Mononuclear cell (primary cell): ENCODE measurements around the gene MRGPRF. TPM values are rescaled to one million over a fixed set of nuclear protein-coding genes. Genes with fewer than 3 reads are reported as not detected.

Experiments
- H3K27me3 ChIP-seq: 2 replicates; pipeline ENCODE4 v1.6.0; 2011; ENCODE audit warnings: low read length, control low read depth; ENCODE audit not compliant: insufficient read depth
- H3K4me1 ChIP-seq: 2 replicates; pipeline ENCODE4 v1.5.1; 2011; ENCODE audit warnings: mild to moderate bottlenecking, low read length, control low read depth; ENCODE audit not compliant: insufficient read depth
- H3K4me3 ChIP-seq: 2 replicates; pipeline ENCODE4 v1.5.1; 2011; ENCODE audit warnings: mild to moderate bottlenecking, low read length, moderate library complexity
- H3K9me3 ChIP-seq: 2 replicates; pipeline ENCODE4 v1.5.1; 2011; ENCODE audit warnings: low read depth, mild to moderate bottlenecking, control low read depth, low read length
- total RNA-seq: library from RNA; depleted of rRNA; stranded (reverse); fragments of >200 nt; gene quantifications from one replicate; pipeline ENCODE4 v1.2.3, GENCODE V29; 2012

Gene MRGPRF
- total RNA-seq, 1 donor, result under 0.01 TPM

- Histone ChIP-seq H3K4me1 (peaks cover 39% of the 10 kb centered on the region), H3K27me3 (no peaks in the 10 kb centered on the region), H3K9me3 (no peaks in the 10 kb centered on the region), H3K4me3 (no peak overlapping the region)
Observed at GRCh38 chr11:69039501-69039900, 26.5 kb upstream of the MRGPRF start.

GRCh38 chr11:69037544-69037943, 24.5 kb upstream of the MRGPRF start:
- Histone ChIP-seq H3K9me3 (no peaks in the 10 kb centered on the region), H3K4me3 (no peak overlapping the region), H3K4me1 (peaks cover 33% of the 10 kb centered on the region), H3K27me3 (no peaks in the 10 kb centered on the region)

GRCh38 chr11:69037074-69037473, 24.0 kb upstream of the MRGPRF start:
- Histone ChIP-seq H3K27me3 (no peaks in the 10 kb centered on the region), H3K4me3 (no peak overlapping the region), H3K9me3 (no peaks in the 10 kb centered on the region), H3K4me1 (peaks cover 33% of the 10 kb centered on the region)

DNA sequence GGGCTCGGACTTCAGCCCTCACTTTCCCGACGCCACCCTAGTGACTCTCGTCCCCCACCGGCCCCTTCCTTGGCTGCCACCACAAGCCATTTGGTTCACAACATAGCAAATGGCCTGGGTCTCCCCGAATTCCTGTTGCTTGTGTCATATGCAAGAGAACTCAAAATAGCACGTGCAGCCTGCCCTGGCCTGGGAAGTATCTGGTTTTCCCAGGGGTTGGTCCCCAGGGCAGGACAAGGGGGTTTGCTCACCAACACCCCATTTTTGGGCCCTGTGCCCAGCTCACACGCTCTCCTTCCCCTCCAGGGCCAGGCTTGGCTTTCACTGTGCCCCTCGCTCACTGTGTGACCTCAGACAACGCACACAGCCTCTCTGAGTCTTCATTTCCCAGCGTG, 22.9 kb upstream of the MRGPRF start:
- no peak overlapping the region for H3K4me3 ChIP-seq
- no peaks in the 10 kb centered on the region for H3K27me3 ChIP-seq
- H3K9me3 ChIP-seq, result no peaks in the 10 kb centered on the region
- H3K4me1 ChIP-seq, result peaks cover 40% of the 10 kb centered on the region

DNA sequence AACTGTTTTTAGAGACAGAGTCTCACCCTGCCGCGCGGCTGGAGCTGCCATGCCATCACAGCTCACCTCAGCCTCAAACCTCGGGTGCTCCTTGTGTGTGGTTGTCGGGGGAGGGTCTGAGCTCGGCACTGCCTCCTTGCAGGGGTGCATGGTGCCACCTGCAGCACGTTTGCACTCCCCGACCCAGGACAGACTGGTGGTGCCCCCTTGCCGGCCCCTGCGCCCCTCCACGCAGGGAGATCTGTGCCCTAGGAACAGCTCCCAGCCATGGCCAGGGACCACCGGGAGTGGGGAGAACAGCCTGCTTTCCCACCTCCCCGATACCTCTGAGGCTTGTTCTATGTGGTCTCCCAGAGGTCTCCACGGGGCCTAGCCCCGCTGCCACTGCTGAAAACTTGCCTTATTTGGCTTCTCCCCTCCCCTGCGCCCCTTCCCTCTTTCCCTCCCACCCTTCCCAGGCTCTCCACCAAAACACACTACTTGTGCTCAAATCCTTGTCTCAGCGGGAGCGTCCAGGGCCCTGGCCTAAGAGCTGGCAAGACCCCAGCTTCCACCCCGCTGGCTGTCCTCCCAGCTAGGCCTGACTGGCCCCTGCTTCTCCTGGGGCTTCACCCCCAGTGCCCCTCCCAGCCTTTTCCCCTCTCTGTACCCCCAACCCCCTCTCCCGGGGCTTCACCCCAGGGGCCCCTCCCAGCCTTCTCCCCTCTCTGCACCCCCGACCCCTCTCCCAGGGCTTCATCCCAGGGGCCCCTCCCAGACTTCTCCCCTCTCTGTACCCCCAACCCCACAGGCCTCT, 22.3 kb upstream of the MRGPRF start:
- no peak overlapping the region for H3K4me3 ChIP-seq
- peaks cover 40% of the 10 kb centered on the region for H3K4me1 ChIP-seq
- no peaks in the 10 kb centered on the region for H3K9me3 ChIP-seq
- no peaks in the 10 kb centered on the region for H3K27me3 ChIP-seq

- H3K27me3 ChIP-seq, result no peaks in the 10 kb centered on the region
- peaks cover 39% of the 10 kb centered on the region for H3K4me1 ChIP-seq
- H3K9me3 ChIP-seq, result no peaks in the 10 kb centered on the region
- no peak overlapping the region for H3K4me3 ChIP-seq
Observed at GRCh38 chr11:69034123-69034867, 21.2 kb upstream of the MRGPRF start.

GRCh38 chr11:69033431-69033830, 20.4 kb upstream of the MRGPRF start:
- H3K4me1 ChIP-seq, result peaks cover 39% of the 10 kb centered on the region
- no peak overlapping the region for H3K4me3 ChIP-seq
- no peaks in the 10 kb centered on the region for H3K27me3 ChIP-seq
- no peaks in the 10 kb centered on the region for H3K9me3 ChIP-seq

DNA sequence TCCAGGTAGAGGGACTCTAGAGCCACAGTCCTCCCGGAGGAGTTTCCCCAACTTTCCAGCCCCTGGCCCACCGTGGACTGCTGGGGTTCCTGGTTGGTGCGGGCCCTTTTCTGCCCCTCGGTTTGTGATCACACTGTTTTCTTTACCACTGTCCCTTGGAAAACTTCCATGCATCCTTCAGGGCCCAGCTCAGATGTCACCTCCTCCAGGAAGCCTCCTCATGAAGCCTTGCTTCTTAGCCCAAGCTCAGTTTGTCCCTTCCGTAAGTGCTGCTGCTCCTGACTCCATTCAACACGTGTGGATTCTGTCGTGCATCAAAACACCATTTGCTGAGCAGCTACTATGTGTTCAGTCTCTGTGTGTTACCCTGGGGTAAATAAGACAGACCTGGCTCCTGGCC, 19.8 kb upstream of the MRGPRF start:
- H3K27me3 ChIP-seq, result no peaks in the 10 kb centered on the region
- peaks cover 39% of the 10 kb centered on the region for H3K4me1 ChIP-seq
- no peak overlapping the region for H3K4me3 ChIP-seq

GRCh38 chr11:69030301-69030700, 17.3 kb upstream of the MRGPRF start:
- Histone ChIP-seq H3K9me3 (no peaks in the 10 kb centered on the region), H3K4me1 (peaks cover 49% of the 10 kb centered on the region), H3K4me3 (no peak overlapping the region)

More for the DNA sequence above, 19.8 kb upstream of the MRGPRF start:
- no peaks in the 10 kb centered on the region for H3K9me3 ChIP-seq

GRCh38 chr11:69027704-69028372, 14.8 kb upstream of the MRGPRF start:
- no peak overlapping the region for H3K4me3 ChIP-seq
- H3K9me3 ChIP-seq, result no peaks in the 10 kb centered on the region
- H3K4me1 ChIP-seq, result peaks cover 49% of the 10 kb centered on the region
- H3K27me3 ChIP-seq, result no peaks in the 10 kb centered on the region

More at GRCh38 chr11:69030301-69030700, 17.3 kb upstream of the MRGPRF start:
- no peaks in the 10 kb centered on the region for H3K27me3 ChIP-seq

GRCh38 chr11:69024509-69024908, 11.5 kb upstream of the MRGPRF start:
- Histone ChIP-seq H3K9me3 (no peaks in the 10 kb centered on the region), H3K27me3 (no peaks in the 10 kb centered on the region), H3K4me3 (no peak overlapping the region), H3K4me1 (peaks cover 27% of the 10 kb centered on the region)

GRCh38 chr11:69022260-69022659, 9.2 kb upstream of the MRGPRF start:
- Histone ChIP-seq H3K4me3 (no peak overlapping the region), H3K9me3 (no peaks in the 10 kb centered on the region), H3K4me1 (peaks cover 4% of the 10 kb centered on the region), H3K27me3 (no peaks in the 10 kb centered on the region)

GRCh38 chr11:69018924-69019323, 5.9 kb upstream of the MRGPRF start:
- Histone ChIP-seq H3K4me3 (no peak overlapping the region), H3K9me3 (no peaks in the 10 kb centered on the region), H3K27me3 (no peaks in the 10 kb centered on the region), H3K4me1 (no peaks in the 10 kb centered on the region)

- Histone ChIP-seq H3K4me3 (no peak overlapping the region), H3K4me1 (peaks cover 6% of the 10 kb centered on the region)
Observed at GRCh38 chr11:69017951-69018350, 4.9 kb upstream of the MRGPRF start.

GRCh38 chr11:69014898-69015549, 2.0 kb upstream of the MRGPRF start:
- Histone ChIP-seq H3K27me3 (peaks cover 24% of the 10 kb centered on the region), H3K4me3 (no peak overlapping the region), H3K9me3 (no peaks in the 10 kb centered on the region), H3K4me1 (peaks cover 29% of the 10 kb centered on the region)

More at GRCh38 chr11:69017951-69018350, 4.9 kb upstream of the MRGPRF start:
- Histone ChIP-seq H3K27me3 (peaks cover 7% of the 10 kb centered on the region), H3K9me3 (no peaks in the 10 kb centered on the region)
